H54 (cell line): ENCODE results near the gene SSH3.

ENCODE experiments used
- DNase-seq: peaks from one replicate; pipeline ENCODE4 v3.0.0; 2011; ENCODE audit warnings: low spot score, mixed read lengths; ENCODE audit not compliant: insufficient read length
- FAIRE-seq: peaks from 3 replicates; lab custom pipeline; 2011; peaks lifted over from hg19 to GRCh38; lab: Jason Lieb, UNC
- POLR2A ChIP-seq: IDR thresholded peaks from 2 replicates; pipeline ENCODE4 v1.6.1; 2011; ENCODE audit warnings: low read depth, mild to moderate bottlenecking, low read length

SSH3 gene

GRCh38 chr11:67332081-67332691 is 28.9 kb downstream of the SSH3 start:
- no peak for DNase-seq
- FAIRE-seq: no peak
- no peak for TF ChIP-seq POLR2A

GRCh38 chr11:67337257-67337656 is 33.9 kb downstream of the SSH3 start:
- TF ChIP-seq POLR2A: no peak
- no peak for FAIRE-seq
- no peak for DNase-seq

- DNase-seq (no peak), FAIRE-seq (no peak)
- TF ChIP-seq POLR2A: no peak
Observed at GRCh38 chr11:67344264-67344663, 40.9 kb downstream of the SSH3 start.

- FAIRE-seq: no peak
- no peak for DNase-seq
- no peak for TF ChIP-seq POLR2A
Observed at GRCh38 chr11:67345247-67345919, 42.1 kb downstream of the SSH3 start.

- DNase-seq (no peak), FAIRE-seq (no peak)
- TF ChIP-seq POLR2A: no peak
Observed at GRCh38 chr11:67345920-67346819, 42.8 kb downstream of the SSH3 start.

GRCh38 chr11:67347964-67348749 is 44.8 kb downstream of the SSH3 start:
- DNase-seq (no peak), FAIRE-seq (no peak)
- TF ChIP-seq POLR2A: no peak

GRCh38 chr11:67349036-67349435 is 45.7 kb downstream of the SSH3 start:
- no peak for TF ChIP-seq POLR2A
- FAIRE-seq (no peak), DNase-seq (no peak)

GRCh38 chr11:67349457-67349856 is 46.1 kb downstream of the SSH3 start:
- no peak for TF ChIP-seq POLR2A
- FAIRE-seq (no peak), DNase-seq (no peak)

- no peak for DNase-seq
- FAIRE-seq: no peak
- no peak for TF ChIP-seq POLR2A
Observed at GRCh38 chr11:67349928-67350465, 46.7 kb downstream of the SSH3 start.

GRCh38 chr11:67351275-67352005 is 48.1 kb downstream of the SSH3 start:
- FAIRE-seq (no peak), DNase-seq (peak; percentile 77)
- no peak for TF ChIP-seq POLR2A

- no peak for DNase-seq
- no peak for FAIRE-seq
- TF ChIP-seq POLR2A: peak; percentile 19; the same call in 1 of the 2 replicates
Observed at GRCh38 chr11:67352546-67353316, 49.4 kb downstream of the SSH3 start.

- peak; percentile 79 for TF ChIP-seq POLR2A
- FAIRE-seq: no peak
Observed at GRCh38 chr11:67353317-67354074, 50.2 kb downstream of the SSH3 start, which contains the start of gene POLD4. POLD4 (minus strand) TSS chr11:67353546; CDS start chr11:67353399, 147 bp downstream.

More at GRCh38 chr11:67353317-67354074, 50.2 kb downstream of the SSH3 start, which contains the start of gene POLD4:
- peak; percentile 76 for DNase-seq
